Fibroblast of skin of right biceps (primary cell): ENCODE data around the gene CA4.

ENCODE experiments used
- DNase-seq: peaks from one replicate; pipeline ENCODE4 v3.0.0-alpha.2; 2013

CA4 gene

DNA sequence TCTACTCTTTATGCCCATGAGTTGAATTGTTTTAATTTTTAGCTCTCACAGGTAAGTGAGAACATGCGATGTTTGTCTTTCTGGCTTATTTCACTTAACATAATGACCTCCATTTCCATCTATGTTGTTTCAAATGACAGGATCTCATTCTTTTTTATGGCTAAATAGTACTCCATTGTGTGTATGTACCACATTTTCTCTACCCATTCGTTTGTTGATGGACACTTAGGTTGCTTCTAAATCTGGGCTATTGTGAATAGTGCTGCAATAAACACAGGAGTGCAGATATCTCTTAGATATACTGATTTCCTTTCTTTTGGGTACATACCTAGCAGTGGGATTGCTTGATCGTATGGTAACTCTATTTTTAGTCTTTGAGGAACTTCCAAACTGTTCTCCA is 19.3 kb upstream of the CA4 start:
- no peak for DNase-seq

DNA sequence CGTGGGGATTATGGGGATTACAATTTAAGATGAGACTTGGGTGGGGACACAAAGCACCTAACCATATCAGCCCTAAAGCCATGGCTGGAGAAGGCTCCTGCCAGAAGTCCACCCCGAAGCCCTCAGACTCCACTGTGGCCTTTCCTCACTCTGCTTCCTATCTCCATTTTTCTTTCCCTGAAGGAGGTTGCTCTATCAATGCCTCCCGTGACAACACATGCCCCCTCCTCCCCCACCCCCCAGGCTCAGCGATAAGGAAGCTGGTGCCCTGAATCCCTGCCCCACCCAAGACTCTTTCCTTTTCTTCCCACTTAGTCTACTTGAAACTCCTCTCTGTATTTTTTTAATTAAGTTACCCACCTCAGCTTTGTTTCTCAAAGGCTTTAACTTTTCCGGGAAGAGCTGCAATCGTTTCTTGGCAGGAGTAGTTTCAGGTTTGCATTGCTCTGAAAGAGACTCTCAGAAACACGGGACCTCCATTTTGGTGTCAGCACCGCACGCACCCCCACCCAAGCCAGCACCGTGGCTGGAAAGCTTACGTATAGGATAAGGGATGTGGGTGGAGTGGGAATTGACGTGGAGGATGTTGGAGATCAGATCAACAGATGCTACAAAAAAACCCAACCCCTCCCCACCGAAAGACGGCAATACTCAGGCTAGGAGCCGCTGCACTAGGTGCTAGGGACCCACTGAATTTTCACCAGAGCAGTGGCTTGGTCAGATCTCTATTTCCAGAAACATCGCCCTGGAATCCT is 15.2 kb upstream of the CA4 start:
- peak; percentile 44 for DNase-seq

DNA sequence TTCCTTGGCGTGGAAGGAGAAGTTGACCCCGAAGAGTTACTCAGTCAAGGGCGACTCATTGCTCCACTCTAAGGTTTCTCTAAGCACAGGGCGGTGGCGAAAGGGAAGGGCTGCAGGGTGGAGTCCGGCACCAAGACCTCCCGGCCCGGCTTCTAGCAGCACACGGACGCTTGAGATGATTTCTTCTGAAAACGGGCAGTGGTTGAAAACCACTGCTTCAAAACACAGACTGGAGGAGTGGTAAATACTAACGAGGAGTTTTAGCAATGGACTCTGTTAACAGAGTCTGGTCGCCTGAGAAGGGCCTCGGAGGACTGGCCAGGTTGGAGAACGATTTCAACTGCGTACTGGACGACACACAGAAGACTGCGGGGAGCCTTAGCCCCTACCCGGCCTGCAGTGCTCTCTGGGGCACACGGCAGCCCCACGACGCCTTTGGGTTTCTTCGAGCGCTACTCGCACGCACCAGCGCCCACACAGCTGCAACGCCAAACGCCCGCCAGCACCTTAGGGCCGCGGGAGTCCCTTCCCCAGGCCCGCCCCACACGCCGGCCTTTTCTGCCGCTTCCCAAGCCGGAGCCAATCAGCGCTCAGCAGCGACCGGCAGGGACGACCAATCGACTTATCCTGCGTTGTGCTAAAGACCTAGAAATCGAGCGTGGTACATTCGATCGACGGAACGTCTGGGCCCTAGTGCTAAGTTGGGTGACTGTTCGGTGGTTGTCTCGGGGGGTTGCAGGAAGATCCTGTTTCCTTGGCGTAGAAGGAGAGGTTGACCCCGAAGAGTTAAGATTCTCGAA is 14.4 kb upstream of the CA4 start:
- peak; percentile 89 for DNase-seq

DNA sequence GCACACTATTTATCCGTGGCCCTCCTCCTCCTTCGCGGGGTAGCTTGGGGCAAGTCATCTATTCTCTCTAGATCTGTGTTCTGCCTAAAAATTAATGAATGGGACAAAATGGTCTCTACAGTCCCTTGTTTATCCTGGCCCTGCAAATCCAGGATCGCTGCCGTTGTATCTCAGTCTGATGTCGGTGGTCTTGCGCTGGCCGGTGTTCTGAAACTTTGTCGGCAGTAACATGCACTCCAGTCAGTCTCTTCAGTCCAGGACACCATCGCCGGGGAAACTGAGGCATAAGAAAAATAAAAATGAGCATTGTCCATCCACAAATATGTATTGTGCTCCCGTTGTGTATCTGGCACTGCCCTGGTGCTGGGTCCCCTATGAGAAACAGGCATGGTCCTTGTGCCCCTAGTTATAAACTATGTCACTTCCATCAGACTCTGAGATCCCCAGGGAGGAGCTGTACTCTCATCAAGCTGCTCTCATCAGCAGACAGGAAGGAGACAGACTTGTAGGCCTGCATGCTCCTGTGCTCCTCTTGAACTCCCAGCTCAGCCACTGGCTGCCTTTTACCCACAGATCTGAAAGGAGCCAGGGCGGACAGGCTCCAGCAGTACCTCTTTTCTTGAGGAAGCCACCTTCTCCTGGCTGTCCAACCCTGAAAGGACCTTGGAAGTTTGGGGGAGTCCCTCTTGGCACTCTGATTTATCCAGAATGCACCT is 13.7 kb upstream of the CA4 start:
- no peak for DNase-seq

DNA sequence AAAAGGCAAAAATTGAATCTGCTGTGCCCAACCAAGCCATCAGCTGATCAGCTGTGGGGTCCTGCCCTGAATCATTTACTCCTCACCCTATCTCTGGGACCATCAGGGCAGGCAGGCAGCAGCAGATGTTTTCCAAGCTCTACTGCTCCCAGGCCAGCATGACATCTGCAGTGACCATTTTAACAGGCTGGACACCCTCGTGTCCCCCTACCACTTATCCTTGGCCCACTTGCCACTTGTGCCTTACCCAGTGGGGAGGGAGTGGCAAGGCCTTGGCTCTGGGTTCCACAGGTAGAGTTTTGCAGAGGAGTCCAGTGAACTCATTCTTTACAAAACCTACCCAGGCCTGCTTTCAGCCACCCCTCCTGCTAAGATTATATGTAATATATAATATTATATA is 12.0 kb upstream of the CA4 start:
- no peak for DNase-seq

DNA sequence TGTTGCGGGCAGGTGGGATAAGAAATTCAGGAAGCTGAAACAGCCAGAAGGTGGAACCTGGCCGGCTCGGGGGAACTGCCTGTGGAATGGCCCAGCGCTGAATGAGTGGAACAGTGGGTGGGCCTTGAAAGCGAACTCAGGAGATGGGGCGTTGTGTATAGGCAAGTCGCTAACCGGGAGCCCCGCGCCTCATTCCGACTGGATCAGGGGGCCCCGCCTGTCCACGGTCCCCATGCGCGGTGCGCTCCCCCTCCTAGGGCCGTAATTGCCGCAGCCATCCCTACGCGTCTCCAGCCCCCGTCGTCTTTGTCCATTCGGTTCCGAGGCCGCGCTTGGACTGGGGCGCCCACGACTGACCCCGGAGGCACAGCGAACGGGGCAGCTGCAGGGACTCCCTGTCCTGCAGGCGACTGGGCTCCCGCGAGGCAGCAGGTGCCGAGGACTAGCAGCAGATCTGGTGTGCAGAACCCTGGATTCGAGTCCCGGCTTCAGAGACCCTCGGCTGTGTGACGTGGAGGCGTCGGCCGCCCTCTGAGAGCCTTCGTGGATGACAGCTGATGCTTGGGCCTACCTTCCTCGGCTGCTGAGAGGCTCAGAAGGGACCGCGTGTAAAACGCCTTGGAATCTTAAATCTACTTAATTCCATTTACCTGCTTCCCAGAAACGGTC is 10.9 kb upstream of the CA4 start:
- no peak for DNase-seq

DNA sequence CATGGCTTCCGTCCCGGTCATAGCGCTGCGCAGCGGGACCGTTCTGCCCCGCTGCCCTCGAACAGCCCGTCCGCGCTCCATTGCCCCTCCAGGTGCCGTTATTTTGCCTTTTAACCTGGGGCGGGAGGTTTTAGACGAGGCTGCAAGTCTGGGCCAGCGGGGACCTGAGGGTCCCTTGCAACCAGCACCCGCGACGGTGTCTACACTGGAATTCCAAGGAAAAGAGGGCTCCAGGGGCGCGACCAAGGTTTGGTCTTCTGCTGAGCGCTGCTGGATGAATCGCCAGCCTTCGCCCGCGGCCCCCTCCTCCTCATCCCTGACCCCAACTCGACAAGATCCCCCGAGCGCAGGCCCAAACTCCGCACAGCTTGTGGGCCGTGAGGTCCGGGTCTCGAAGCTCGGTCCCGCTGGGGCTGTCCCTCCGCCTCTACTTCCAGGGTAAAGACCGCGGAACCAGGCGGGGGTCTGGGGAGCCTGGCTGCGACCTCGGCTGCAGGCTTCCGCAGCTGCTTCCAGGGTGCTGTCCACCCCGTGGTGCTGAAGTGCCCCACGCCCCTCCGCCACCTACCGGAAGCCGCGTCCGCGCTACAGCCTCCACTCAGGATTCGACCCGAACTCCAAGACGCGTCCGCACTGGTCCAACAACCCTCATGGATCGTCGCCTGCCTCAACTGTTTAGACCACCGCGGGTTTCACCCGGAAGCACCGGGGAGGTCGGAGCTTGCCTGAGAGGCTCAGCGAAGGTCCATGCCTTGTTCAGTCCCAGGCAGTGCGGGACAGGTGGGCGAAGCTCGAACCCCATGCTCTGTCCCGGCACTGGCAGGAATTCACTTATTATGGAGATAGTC is 10.1 kb upstream of the CA4 start:
- peak; percentile 57 for DNase-seq

DNA sequence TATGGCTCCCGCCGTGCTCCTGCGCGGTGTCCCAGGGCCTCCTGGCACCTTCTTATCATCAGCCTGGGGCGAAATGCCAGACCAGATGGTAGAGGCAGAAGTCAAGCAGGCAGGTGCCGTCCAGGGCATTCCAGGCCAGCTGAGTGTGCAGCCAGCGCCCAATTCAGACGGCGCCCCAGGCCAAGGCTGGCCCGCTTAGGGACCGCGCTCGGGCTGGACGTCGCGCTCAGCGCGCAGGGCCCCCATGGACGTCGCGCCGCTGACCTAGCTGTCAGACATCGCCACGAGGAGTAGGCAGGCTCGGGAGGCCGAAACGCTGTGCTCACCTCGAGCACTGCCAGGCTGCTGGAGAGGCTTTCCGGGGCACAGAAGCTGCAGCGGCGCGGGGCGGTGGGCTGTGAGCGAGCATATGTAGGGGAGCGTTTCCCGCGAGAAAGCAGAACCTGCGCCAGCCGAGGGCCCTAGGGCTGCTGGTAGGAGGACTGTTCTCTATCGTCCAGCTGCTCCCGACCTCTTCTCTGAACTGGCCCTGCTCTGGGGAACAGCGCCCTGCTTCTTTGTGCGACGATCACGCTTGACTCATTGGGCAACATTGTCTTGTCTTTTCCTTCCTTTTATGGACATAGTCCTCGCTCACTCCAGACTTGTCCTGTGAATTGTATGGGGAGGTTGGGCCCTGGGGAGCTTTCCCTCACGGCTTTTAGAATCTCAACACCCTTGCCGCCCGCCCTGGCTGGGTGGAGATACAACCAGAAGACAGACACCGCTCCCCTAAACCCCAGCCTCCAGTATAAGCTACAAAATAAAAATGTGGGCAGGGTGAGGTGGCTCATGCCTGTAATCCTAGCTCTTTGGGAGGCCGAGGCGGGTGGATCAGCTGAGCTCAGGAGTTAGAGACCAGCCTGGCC is 8.4 kb upstream of the CA4 start:
- peak; percentile 66 for DNase-seq

DNA sequence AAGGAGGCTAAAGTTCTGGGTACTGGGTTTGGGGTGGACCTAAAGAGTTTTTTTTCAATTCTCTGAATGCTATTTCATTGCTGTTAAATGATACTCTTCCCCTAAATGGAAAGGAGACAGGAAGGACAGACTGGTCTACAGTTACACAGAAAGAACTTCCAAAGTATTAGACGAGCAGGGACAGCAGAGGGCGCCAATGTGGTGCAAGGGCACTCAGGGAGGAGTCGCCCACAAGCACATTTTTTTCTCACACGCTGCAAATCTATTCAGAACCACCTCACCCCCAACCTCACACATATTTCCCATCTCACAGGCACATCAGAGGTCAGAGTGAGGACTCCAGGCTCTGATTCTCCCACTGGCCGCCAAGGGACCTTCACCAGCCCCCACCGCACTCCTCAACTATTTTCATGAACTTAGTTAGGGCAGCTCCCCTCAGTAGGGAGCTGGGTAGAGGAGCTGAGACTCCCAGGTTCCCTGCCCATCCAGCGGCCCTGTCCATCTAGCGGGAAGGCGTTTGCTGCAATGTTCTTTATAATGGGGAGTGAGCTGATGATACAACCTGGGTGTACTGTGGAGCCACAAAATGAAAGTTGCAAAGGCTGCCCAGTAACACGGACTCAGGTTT is 6.8 kb upstream of the CA4 start:
- peak; percentile 88 for DNase-seq

DNA sequence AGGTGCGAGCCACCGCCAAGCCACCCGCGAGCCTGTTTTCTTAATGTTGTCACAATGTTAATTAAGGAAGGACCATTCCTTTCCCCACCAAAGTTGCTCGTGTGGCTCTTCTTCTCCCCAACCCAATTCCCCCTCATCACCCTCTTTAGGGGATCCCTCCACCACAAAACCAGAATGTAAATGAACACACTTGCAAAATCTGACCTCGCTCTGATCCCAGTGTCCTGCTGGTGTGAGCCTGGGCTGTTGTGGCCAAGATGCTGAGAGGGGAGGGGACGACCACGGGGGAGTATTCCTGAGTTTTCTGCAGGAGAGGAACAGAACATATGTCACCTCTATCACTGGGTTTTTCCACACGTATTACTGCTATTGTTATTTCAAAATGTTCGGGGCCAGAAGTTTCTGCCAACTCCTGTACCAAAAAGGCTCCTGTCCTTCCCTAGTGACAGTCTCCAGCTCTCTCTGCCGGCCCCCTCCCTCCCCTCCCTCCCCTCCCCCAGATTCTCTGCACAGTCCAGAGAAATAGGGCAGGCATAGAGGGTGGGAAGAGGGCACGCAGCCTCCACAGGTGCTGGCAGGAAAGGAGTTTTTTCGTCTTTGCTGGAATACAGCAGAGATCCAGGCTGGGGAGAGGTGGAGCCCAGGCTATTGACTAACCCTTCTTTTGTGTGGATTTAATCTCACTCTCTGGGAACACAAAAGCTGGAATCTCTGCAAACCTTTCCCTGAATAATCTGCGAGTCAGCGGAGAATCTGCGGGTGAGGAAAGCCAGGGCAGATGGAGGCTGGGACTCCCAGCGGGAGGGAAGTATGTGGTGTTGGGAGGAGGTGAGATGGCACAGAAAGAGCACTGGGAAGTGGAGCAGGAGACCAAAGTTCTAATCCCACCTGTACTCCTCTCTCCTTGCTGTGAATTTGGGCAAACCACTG is 4.5 kb upstream of the CA4 start:
- DNase-seq: no peak

DNA sequence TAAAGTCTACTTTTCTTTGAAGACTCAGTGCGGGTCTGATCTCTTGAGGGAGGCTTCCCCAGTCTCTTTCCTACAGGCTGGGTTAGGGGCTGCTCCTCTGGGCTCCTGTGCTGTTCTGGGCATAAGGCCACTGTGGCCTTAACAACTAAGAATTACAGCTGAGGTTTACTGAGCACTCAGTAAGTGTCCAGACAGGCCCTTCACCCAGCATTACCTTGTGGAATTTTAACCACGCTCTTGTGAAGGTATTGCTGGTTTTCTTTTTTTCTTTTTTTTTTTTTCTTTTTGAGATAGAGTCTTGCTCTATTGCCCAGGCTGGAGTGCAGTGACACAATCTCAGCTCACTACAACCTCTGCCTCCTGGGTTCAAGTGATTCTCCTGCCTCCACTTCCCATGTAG is 3.6 kb upstream of the CA4 start:
- DNase-seq: no peak

DNA sequence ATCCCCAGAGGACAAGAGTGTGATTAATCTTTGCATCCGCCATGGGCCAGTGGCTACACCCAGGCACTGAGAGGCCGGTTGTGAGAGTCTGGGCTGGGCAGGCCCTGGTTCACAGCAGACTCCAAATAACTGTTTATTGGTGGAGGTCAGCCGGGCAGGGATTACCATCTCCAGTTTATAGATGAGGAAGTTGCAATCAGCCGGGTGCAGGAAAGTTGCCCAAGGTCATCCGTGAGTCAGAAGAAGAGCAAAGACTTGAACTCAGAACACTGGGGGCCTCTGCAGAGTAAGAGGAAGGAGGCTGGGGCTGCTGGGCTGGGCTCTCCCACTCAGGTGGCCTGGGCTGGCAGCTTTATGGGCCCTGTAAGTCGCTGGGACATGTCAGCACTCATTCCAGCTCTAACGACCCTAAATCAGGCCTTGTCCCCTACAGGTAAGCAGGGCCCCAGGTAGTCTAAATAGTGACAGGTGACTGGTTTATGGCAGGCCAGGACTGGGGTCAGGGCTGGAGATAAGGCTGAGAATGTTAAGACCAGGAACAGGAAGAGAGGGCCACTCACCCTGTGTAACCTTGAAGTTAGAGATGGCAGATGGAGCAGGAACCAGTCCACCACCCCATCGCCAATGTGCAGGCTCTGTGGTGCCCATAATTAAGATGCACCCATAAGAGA is 2.1 kb upstream of the CA4 start:
- no peak for DNase-seq

DNA sequence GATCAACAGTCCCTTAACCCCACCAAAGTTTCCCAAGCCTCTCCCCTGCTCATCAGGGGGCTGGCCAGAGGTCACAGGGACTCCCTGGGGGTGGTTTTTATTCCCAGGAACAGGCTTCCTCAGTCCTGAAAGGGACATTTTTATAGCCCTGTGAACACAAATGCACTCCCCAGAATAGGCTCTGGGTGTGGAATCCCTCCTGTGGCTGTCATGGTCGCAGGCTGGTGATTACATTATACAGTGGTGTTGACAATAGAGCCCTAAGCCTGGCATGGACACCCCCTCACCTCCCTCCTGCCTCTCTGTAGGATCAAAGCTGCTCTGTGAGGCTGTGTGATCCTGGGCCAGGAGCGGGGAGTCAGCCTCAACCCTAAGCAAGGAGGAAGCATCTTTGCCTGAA is 1.4 kb upstream of the CA4 start:
- DNase-seq: no peak

DNA sequence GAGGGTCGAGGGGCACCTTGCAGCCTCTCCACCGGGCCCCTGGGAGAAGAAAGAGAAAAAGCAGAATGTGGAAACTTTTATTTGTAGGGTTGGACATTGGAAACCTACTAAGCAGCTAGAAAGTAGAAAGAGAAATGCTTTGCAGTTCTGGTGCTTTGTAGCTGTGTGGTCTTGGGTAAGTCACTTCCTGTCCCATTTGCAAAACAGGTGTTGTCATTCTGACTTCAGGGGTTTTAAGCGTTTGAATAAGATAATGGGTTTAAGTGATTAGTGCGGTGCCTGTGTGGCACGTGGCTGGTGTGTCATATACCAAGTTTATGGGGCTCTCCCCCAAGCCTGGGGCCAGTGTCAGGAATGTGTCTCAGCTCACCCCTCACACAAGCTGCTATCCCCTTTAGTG is 1.6 kb downstream of the CA4 start:
- no peak for DNase-seq

DNA sequence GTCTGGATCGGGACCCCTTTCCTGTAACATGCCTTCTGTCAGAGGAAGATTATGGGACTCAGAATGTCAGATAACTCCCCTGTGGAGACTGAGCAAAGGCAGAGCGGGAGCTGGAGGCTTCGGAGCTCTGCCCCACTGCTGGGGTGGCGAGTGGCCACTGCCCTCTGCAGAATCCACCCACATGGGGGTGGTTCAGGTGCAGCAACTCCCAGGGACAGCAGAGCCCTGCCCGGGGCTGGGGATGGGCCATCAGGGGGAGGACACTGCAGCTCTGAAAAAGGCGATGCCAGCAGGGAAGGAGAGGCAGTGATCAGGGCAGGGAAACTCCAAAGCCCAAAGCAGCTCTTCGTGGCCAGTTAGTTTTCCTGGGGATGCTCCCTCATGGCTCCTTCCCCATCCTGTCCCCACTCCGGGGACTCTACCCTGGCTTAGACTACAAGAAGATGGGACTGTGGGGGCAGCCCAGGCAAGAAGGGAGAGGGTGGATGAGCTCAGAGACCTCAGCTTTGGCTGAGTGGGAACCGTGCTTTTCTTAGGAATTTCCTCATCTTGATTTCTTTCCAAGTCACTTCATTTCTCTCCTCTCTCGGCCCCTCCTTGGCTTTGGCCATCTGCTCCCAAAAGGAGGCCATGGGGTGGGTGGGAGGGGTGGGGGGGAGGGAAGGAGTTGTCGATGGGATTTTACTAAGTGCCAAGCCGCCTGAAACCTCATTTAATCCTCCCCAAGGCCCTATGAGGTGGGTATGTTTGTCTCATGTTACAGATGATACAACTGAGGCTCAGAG is 4.0 kb downstream of the CA4 start:
- peak; percentile 33 for DNase-seq

DNA sequence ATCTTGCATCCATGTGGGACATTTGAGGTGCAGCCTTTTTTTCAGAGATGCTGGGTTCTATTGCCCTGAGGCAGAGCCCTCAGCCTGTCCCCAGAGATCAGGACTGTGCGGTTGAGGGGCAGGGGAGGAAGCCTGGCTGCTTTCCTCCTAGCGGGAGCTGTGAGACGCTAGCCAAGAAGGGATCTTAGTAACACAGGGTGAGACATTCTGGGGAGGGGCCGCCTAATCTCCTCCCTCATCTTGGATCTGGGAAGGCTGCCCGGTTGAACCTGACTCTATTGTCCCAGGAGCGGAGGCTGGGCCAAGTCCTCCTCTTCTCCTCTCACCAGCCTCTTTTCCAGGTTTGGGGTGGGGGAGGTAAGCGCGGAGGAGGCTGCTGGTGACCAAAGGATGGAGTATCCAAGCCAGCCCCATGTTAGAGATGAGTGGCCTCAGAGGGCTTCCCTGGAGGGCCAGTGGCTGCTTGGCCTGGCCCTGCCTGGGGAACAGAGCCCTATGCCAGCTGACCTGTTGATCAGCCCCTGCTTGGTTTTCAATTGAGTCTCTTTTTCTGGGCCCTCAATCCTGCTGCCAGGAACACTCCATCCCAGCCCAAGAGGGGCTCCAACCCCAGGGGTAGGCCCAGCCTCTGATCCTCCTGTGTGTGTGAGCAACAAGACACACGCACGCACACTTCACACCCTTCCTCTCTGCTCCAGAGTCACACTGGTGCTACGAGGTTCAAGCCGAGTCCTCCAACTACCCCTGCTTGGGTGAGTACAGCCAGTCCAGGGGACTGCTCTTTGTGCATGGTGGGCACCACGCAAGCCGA is 5.0 kb downstream of the CA4 start:
- DNase-seq: peak; percentile 85

DNA sequence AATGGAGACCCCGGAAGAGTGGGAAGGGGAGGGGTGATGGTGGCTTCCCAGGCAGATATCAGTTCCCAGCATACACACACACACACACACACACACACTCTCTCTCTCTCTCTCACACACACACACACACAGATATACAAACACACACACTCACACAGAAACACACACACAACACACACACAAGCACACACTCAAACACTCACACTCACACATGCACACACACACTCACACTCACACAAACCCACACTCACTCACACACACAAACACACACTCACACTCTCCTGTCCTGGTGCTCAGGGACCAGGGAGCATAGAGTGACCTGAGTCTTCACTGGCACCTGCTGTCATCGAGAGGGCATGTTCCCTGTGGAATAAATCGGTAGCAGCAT is 5.6 kb downstream of the CA4 start:
- DNase-seq: no peak
